Kidney capillary endothelial cell (primary cell): Measurements from ENCODE around the gene COL19A1.

Experiments
- DNase-seq: peaks from one replicate; pipeline ENCODE4 v3.0.0-alpha.2; 2018; ENCODE audit warnings: low spot score

COL19A1 gene

DNA sequence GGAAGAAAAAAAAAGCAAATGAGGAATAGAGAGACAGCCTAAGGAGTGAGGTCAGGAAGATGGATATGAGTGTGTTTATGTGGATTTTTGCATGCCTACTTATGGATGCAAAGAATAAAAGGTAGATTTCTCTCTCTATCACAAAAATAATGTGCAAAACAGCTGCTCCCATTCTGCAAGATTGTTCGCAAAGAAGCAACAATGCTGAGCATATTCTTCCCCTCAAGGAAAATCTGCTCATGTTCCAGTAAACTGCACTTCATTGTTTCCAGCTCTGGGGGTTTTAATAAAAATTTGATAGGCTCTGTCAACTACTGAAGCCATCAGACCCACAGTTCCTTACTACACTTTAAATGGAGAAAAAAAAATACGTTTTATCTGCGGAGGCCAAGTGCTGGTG lies 259.2 kb downstream of the COL19A1 start:
- DNase-seq = no peak

DNA sequence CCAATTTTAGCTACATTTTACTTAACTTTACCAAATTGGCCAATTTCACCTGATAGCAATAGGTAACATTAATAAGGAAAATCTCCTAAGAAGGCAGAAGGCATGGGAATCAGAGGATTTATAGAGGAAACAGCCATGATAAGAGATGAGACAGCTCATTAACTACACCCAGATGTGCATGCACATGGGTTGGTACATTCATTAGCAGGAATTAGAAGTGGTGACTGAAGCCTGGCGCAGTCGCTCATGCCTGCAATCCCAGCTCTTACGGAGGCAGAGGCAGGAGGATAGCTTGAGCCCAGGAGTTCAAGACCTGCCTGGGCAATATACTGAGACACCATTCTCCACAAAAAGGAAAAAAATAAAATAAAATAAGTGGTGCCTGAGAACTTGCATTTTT lies 263.0 kb downstream of the COL19A1 start:
- no peak for DNase-seq

- no peak for DNase-seq
These were observed 264.5 kb downstream of the COL19A1 start for GRCh38 chr6:70130865-70131264.

DNA sequence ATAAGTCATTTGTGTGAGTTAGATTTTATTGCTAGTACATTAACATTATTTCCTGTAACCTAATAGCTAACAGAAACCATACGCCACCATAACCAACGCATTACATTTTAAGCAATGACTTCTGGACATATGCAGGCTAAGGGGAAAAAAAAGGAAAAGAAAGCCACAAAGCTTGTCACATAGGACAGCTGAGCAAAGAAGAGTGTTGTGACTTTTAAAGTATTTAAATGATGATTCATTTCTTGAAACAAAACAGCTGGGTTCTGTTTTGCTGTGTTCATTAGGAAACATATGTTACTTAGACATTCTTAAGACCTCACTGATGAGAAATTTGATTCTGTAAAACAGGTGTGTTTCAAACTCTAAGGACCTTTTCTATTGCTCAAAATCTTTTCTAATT lies 265.2 kb downstream of the COL19A1 start:
- DNase-seq = no peak

DNA sequence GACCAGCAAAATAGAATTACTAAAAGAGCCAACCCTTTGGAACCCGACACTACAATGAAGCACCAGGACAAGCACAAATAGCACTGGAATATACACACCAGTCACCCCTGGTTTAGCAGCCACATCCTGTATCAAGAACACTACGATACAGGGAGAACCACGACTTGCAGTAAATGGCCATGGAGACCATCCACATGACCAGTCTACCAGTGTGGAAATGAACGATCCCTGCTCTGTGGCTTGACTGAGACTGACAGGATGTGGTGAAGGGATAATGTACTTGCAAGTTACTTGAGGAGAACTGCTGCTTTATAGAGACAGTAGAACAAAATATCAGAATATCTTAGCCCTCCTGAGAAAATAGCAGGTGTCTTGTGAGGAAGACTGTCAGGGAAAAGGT lies 266.9 kb downstream of the COL19A1 start:
- DNase-seq = no peak

- DNase-seq = no peak
These were observed 268.2 kb downstream of the COL19A1 start for GRCh38 chr6:70134542-70134941.

DNA sequence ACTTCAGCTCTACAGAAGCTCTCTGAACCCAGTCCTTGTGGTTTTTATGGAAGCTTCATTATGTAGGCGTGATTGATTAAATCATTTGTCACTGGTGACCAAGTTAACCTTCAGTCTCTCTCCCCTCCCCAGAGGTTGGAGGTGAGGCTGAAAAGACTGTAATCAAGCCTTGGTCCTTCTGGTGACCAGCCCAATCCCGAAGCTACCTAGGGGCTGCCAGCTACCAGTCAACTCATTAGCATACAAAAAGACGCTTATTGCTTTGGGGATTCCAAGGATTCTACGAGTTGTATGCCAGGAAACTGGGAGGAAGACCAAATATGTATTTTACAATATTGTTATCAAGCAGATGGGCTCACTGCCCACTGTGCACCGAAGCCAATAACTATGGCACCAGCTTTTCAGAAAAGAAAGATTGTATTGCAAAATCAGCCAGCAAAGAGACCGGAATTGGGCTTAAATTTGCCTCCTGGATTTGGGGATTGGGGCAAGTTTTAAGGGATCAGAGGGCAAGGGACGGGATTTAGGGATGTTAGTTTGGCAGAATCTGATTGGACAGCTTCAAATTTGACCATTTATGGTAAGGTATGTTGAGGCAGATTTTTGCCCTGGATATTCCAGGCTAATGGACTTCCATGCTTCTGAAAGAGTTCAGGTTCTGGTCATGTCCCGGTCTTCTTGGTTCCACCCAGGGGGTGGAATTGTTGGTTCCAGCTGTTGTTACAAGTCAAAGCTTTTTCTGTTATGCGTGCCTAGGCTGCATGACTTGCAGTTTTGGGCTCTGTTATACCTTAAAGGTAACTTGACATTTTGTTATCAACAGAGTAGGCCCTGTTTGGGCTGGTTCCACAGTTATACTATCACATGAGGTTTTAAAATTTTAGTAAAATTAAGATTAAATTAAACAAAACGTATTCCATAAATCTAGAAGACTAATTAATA lies 269.1 kb downstream of the COL19A1 start:
- DNase-seq = no peak

DNA sequence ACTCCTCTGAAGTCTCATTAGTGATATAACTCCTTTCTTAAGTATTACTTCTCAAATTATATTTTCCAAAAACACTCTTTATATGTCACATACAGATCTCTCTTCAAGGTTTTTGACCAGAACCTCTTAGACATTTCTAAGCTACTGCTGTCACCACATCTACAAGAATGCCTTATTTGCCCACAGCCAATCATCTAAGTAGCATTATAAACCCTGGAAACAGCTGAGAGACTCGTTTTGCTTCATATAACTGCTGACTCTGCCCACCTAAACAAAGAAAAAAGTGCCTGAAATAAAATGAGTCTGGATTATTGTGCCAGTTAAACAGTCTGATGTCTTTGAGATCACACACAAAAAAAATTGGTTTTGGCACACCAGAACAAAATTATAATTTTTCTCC lies 270.6 kb downstream of the COL19A1 start:
- no peak for DNase-seq

- DNase-seq = no peak
These were observed 274.1 kb downstream of the COL19A1 start for GRCh38 chr6:70140496-70140895.

DNA sequence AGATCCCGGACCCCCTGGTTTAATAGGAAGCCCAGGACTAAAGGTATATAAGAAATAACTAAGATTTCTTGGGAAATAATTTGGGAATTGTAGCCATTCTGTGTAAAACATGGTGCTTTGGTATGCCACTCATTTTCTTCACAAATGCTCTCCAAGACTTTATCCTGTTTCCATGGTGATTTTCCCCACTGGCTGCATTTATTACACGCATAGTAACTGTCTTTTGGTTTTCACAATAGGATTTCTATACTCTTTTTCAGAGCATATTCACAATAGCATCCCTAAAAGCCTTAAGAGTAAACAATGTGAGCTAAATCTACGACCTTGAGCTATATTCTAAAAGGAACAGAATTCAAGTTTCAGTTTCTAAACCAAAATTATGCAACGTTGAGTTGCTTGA lies 275.7 kb downstream of the COL19A1 start:
- no peak for DNase-seq

- no peak for DNase-seq
These were observed 278.8 kb downstream of the COL19A1 start for GRCh38 chr6:70145178-70145577.

- DNase-seq = no peak
These were observed 282.9 kb downstream of the COL19A1 start for GRCh38 chr6:70149209-70149788.

DNA sequence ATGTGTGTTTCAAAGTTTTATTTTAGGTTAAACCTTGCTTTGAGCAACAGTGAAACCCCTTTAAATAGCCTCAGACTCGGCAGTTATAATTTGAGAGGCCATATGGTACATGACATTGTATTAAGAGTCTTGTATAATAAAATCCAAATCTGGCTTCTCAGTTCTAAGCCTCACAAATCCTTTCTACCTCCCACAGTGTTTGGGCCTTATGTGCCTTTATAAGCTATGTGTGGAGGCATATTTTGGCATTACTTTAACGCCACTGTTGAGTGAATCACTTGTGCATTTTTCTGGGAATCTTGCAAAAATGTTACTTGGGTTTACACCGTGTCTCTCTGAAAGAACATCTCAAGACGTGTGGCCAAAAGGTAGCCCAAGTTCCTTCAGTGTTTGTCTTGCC lies 284.2 kb downstream of the COL19A1 start:
- no peak for DNase-seq

DNA sequence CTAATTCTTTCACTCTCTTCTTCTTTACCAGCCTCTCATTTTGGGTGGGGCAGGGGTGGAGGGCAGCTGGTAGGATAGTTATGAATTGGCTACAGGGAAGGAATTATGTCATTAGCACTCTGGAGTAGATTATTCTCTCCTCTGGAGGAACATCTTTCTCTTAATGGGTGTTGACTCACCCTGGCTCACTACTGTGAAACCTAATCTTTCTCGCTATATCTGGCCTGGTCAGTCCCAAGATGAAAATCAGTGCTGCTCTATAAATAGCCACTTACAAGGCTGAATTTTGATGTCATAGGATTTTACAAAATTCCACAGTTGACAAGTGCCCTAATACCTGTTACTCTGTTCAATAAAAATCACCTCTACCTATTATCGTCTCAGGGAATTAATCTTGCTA lies 285.3 kb downstream of the COL19A1 start:
- DNase-seq = no peak

- no peak for DNase-seq
These were observed 286.4 kb downstream of the COL19A1 start for GRCh38 chr6:70152786-70153185.

DNA sequence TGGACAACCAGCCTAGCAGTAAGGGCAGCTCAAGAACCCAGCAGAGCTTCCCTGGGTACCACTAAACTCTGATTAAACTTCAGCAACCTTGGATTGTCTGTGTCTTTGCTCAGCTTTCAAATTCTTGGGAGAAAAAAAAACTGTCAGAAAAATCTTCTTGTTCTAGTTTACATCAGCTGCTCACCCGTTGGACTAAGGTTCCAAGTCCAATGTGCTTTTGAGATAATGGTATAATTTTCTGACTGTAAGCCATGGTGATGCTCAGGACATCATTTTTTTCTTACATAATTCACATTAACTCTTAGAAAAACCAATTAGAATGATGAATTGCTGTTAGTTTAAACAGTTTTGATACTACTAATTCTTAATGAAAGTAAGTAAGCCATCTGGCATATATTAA lies 290.7 kb downstream of the COL19A1 start:
- no peak for DNase-seq

DNA sequence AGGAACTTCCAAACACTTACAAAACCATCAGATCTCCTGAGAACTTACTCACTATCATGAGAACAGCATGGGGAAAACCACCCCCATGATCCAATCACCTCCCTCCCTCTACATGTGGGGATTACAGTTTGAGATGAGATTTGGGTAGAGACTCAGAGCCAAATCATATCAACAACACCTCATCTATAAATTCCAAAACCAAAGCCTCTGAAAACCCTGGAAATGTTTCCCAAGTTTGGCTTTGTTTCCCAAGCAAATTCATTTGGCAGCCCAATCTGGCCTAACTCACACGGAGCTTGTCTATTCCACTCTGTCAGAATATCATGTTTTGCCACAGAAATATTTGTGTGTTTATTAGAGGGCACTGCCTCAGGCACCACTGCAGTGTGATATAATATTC lies 293.9 kb downstream of the COL19A1 start:
- DNase-seq = no peak

DNA sequence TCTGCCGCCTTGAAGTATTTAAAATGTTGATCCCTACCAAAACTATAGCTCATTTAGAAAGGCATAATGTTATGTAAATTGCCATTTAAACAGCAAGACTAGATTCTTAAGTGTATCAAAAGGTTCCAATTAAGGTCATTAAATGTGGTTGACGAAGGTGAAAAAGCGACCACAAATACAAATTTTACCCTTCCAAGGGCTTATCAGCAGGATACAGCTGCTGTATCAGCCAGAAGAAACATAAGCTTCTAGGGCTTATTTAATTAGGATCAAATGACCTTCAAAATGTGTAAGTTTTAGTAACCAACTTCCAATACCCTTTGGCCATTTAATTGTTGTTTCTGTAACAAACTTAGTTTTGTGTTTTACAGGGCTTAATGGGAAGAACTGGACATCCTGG lies 296.6 kb downstream of the COL19A1 start:
- no peak for DNase-seq

GRCh38 chr6:70163795-70164194 lies 297.4 kb downstream of the COL19A1 start:
- DNase-seq = no peak

GRCh38 chr6:70164556-70164955 lies 298.2 kb downstream of the COL19A1 start:
- no peak for DNase-seq

- peak; percentile 37 for DNase-seq
These were observed 300.0 kb downstream of the COL19A1 start for GRCh38 chr6:70166088-70166958.

DNA sequence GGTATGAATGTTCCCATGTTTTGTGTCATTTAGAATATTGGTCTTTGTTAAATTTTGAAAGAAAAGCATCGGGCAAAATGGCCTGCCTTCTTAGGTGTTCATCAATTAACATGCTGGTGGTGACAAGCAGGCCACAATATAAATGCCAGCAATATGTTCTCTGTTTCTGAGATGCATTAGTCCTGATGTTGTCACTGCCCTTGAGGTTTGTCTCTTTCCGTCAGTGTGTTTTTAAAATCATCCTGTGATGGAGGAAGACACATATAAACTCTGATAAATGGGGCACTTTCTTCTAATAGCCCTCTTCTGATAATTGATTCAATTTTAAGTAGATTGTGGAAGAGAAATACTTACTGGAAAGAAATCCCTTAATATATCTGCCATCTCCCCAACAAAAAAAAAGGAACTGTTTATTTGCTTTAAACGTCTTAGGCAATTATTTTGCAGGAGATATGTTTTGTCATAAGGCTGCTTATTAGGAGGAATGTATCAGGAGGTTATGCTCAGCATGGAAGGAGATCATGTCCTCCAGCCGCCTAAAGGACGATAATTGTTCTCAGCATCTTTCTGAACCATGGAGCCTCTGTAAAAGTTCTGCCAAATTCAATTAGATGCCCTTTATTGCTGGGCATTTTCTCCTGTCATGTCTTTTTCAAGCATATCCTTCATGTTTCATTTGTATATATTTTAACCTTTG lies 302.5 kb downstream of the COL19A1 start:
- DNase-seq = no peak
